GM18858 (cell line): ENCODE data around the gene ELP1.
"Not testable (repeated sequence)": the region's sequence is repeated elsewhere in the genome, so short reads cannot be mapped to it uniquely, and the experiment has no call there.

ENCODE experiments used
- ATAC-seq: cut with Tn5 transposase; IDR thresholded peaks from one replicate; pipeline ENCODE4 v1.9.1; 2021; ENCODE audit not compliant: unreplicated experiment

Gene ELP1

DNA sequence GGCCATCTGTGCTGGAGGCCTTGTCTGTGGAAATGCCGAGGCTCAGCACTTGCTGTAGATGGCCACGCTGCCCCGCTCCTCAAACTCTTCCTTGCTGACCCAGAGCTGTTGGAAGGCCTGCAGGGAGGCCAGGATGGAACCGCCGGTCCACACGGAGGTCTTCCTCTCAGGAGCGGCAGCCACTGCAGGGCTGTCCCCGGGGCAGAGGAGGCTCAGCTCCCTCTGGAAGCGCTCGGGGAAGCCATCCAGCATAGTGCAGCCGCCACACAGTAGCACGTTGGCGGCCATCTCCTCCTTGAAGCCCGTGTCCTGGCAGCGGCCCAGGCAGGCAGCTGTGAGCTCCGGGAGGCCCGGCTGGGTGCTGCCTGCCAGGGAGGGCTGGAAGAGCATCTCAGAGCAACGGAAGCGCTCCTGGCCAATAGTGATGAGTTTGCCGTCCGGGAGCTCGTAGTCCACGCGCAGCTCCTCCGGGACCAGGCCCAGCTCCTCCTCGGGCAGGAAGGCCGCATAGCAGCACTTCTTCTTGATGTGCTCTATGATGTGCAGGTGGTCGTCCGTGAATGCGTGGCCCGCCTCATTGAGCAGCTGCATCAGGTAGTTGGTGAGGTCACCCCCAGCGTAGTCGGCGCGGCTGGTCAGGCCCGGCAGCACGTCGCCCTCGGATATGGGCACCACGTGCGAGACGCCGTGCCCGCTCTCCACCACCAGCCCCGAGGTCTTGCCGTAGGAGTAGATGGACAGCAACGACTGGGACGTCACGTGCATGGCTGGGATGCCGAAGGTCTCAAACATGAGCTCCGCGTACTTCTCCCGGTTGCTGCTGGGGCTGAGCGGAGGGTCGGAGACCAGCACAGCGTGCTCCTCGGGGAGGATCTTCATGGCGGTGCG lies 79.0 kb downstream of the ELP1 start:
- no peak for ATAC-seq

DNA sequence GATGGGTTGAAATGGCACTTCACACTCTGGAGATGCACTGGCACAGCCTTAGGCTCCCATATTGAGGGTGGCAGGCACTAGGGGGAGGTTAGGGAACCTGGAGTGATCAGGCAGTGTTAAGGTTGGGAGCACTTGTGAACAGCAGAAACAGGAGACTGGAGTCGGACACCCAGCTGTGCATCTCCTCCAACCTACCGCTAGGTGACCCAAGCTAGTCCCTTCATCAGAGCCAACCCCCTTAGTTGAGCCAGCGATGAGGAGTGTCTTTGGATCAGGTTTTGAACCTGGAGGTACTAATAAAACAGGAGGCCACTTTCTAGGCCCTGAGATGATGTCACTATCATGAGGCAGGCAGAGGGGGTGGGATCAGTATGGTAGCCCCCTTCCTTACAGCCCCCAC lies 79.8 kb downstream of the ELP1 start:
- no peak for ATAC-seq

DNA sequence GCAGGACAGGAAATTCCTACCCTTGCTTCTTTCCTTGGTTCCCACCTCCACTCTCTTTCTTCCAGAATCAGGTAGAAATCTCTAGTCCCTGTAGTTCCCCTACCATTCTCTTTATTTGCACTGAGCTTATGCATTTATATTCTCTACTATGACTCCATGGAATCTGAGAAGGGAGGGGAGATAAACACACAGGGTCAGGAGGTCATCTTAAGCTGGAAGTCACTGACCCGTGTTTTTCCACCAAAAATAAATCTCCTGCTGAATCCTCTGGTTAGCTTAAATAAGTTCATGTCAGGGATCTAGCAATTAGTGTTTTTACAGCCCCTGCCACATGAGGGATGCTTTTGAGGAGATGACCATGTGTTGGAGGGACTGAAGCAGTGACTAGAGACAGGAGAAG lies 81.8 kb downstream of the ELP1 start:
- no peak for ATAC-seq

DNA sequence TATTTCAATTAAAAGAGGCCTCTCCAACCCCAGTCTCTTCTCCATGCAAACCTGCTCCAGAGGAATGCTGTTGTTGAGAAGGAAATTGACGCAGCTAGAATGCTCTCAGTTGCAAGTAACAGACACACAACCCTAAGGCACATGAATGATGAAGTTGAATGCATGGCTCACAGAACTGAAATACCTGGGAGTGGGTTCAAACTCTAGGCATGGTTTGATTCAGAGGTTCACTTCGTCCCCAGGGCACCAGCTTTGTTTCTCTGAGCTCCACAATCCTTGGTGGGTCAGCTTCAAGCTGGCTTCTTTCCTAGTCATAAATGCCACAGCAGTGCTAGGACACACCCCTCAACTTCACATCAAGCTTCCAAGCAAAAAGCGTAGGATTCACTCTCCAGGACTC lies 82.8 kb downstream of the ELP1 start:
- no peak for ATAC-seq

DNA sequence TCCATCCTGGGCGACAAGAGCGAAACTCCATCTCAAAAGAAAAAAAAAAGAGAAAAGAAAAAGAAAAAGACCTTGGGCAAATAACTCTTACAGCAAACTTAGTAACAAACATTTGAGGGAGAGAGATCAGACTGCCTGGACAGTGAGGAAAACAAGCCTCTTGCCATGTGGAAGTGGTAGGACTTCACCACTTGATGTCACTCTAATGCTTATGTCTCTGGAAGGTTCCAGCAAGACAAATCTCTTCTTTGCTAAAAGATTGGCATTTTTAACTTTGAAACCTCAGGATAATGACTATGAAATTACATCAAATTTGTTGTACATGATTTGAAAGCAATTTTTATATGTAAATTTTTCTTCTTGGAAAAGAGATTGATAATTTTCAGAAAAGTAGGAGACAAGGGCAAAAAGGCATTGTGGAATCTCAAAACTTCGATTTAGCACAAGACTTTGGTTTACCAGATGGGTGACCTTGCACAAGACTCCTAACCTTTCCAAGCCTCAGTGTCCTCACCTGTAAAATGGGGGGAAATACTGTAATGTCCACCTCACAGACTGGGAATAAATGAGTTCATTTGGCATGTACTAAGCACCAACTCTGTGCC lies 83.5 kb downstream of the ELP1 start:
- ATAC-seq = no peak

DNA sequence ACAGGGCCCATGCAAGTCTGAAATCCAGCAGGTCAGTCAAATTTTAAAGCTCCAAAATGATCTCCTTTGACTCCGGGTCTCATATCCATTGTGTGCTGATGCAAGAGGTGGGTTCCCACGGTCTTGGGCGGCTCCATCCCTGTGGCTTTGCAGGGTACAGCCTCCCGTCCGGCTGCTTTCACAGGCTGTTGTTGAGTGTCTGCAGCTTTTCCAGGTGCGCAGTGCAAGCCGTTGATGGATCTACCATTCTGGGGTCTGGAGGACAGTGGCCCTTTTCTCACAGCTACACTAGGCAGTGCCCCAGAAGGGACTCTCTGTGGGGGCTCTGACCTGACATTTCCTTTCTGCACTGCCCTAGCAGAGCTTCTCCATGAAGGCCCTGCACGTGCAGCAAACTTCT lies 85.6 kb downstream of the ELP1 start:
- not testable (repeated sequence) for ATAC-seq

DNA sequence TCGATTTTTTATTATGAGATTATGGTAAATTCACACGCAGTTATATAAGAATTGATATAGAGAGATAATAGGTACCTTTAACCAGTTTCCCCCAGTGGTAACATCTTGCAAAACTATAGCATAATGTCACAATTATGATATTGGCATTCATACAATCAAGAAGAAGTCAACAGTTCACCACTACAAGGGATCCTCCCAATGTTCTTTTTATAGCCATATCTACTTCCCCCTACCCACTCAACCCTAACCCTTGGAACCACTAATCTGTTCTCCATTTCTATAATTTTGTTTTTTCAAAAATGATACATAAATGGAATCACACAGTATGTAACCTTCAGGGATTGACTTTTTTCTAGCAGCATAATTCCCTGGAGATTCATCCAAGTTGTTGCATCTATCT lies 88.0 kb downstream of the ELP1 start:
- no peak for ATAC-seq

DNA sequence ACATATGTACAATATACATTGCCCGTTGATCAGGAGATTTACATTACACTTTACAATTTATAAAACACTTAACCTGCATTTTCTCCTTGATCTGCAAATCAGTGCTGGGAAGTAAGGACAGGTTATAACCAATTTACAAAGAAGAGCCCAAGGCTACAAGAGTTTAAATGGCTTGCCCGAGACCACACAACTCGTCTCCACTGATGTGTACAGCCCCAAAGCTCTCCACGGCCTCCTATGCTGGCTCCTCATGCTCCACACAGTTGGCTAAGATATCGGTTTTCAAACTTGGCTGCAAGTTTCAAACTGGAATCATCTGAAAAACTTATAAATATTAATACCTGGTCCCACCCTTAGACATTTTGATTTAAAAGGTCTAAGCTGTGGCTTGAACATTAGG lies 88.4 kb downstream of the ELP1 start:
- ATAC-seq = no peak

DNA sequence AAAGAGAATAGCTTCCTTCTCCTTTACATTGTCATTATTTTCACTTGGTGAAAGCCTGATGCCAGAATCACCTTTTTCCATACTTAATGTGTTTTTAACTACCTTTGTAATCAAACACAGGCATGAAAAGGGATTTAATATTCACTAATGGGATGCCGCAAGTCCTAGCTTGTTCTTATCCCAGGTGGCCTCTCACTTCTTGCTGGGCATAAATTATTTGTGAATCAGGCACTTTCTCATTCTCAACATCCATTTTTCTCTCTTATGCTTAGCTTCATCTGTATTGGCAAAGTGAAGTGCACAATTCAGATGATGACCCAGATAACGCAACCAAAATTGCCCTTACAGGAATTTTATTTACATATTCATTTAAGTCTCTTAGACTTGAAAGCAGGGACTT lies 89.1 kb downstream of the ELP1 start:
- ATAC-seq = no peak

DNA sequence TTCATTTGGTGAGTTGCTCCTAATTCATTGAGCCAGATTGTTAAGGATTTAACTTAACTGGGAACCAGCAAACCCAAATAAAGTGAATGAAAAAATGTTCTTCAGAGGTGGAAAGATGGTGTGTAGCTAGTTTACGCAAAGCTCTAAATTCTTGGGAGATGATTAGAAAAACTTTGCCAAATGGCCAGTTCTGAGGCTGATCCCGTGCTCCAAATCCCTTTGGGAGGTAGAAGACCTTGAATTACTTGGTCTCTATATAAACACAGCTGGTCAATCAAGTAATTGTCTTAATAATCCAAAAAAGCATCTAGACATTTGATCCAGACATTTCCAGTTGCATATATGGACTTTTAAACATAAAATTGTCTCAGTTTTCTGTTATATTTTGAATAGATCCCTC lies 89.5 kb downstream of the ELP1 start:
- ATAC-seq = no peak

DNA sequence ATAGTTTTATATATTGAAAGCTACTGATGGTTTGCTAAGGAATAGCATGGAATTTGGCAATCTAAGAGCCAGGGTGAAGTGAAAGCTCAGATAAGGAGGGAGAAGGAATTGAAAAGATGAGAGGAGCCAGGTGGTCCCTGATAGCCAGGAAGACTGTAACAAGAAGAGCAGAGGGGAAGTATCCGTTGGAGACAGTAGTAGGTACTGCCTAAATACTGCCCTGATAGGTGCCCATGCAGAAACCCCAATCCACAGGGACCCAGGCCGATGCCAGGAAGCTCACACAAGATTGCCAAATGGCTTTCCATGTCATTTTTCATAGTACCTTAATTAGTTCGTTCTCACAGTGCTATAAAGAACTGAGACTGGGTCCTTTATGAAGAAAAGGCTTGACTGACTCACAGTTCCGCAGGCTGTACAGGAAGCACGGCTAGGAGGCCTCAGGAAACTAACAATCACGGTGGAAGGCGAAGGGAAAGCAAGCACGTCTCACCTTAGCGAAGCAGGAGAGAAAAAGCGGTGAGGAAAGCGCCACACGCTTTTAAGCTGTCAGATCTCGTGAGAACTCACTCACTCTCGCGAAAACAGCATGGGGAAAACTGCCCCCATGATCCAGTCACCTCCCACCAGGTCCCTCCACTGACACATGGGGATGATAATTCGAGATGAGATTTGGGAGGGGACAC lies 91.2 kb downstream of the ELP1 start:
- no peak for ATAC-seq

DNA sequence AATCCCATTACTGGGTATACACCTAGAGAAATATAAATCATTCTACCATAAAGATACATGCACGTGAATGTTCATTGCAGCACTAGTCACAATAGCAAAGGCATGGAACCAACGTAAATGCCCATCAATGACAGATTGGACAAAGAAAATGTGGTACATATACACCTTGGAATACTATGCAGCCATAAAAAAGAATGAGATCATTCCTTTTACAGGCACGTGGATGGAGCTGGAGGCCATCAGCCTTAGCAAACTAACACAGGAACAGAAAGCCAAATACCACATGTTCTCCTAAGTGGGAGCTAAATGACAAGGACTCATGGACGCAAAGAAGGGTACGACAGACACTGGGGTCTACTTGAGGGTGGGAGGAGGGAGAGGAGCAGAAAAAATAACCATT lies 94.4 kb downstream of the ELP1 start:
- ATAC-seq = not testable (repeated sequence)

DNA sequence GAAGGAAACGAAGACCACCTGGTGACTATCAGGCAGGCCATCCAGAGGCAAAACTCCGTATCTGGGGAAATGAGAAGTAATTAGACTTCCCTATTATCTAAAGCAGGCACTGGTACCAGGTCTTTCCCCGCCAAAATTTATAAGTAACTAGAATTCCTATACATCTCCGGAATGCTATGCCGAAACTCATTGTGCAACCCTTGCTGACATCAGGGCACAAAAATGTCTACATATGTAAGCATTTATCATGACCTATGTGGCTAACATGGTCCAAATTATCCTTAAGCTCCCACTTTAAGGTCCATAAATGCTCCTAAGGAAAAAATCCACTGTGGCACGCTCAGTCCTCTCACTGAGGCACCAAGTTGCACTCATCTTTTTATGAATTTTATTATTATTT lies 95.9 kb downstream of the ELP1 start:
- no peak for ATAC-seq

DNA sequence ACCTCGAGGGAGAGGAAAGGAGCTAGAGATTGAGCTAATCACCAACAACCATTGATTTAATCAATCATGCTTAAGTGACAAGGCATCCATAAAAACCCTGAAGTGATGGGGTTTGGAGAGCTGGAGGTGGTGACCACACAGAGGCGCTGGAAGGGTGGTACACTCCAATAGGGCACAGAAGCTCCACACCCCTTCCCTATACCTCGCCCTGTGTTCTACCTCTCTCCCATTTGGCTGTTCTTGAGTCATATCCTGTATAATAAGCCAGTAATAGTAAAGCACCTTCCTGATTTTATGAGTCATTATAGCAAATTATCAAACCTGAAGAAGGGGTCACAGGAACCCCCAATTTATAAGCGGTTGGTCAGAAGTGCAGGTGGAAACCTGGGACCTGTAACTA lies 96.4 kb downstream of the ELP1 start:
- ATAC-seq = no peak

DNA sequence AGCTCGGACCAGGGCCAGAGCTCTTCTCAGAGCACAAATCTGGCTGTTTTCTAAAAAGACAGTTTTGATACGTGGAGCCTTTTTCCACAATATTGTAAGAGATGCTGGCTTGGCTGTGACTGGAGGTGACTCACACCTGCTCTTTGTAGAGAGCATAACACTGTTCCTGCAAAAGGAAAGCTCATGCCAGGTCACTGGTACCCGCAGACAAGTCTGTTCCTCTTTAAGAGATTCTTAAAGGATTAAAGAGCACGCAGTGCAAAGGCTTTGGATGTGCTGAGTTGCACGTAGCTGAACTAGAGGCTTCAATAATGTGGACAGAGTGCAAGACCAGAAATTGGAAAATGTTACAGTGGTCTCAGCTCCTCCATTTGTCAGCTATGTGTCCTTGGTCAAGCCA lies 97.1 kb downstream of the ELP1 start:
- no peak for ATAC-seq

DNA sequence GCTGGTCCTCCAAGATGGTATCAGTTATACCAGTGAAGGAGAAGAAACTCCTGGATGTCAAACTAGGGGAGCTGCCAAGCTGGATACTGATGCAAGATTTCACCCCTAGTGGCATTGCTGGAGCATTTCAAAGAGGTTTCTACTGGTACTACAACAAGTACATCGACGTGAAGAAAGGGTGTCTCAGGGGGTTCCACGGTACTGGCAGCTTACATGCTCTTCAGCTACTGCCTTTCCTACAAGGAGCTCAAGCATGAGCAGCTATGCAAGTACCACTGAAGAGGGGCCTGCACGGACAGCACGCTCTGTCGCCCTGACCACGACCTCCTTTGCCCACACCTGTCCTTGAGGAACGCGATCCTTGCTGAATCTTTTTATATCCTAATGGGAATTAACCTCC lies 97.6 kb downstream of the ELP1 start:
- no peak for ATAC-seq

DNA sequence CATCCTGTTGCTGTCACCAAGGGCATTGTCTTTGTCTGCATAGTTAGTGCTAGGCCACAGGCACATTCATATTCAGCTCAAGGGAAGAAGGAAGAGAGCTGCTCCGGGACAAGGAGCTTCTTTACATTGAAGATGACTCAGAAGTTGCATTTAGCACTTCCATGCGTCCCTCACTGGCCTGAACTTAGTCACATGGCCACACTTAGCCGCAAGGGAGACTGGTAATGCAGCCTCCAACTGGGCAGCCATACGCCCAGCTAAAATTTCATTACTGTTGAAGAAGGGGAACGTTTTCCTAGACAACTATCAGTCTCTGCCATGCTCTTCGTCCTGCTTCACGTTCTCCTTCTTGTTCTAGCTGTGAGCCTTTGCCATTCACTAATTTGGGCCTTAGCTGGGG lies 98.1 kb downstream of the ELP1 start:
- no peak for ATAC-seq

DNA sequence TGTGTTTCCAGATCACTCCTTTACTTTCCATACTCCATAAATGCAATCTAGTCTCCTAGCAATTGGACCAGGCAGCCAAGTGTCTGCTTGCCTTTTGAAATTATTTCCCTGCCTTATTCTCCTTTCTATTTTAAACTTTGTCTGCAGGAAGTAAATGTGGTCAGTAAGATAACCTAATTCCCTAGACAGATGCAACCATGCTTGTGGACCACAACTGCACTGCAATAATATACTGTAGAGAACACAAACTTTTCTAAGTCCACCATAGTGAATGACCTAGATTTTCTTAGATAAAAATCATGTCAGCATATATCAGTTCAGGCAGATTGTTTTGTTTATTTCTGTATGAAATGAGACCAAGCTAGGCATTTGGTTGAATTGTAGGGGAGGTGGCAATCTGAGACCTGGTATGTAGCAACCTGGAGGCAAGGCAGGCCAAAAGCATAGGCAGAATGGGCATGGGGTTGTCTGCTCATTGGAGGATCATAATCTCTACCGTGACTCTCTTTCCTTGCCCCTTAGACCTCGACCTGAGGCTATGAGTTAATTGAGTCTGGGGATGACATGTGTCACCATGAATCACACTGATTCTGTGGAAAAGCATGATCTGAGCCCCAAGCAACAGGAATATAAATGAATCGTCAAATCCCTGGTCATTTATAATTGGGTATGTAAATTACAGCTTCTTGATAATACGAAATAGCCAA lies 98.8 kb downstream of the ELP1 start:
- ATAC-seq = no peak

DNA sequence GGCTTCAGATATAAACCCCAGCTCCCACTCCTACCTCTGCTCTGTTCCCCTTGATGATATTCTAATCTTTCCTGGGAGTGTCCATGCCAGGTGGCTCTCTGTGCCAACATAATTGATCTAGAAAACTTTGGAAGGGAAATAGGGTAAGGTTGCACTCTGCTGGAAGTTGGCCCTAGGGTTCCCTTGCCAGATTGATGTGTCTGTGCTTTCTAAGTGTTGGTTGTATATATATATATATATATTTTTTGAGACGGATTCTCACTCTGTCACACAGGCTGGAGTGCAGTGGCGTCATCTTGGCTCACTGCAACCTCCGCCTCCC lies 101.8 kb downstream of the ELP1 start:
- no peak for ATAC-seq

DNA sequence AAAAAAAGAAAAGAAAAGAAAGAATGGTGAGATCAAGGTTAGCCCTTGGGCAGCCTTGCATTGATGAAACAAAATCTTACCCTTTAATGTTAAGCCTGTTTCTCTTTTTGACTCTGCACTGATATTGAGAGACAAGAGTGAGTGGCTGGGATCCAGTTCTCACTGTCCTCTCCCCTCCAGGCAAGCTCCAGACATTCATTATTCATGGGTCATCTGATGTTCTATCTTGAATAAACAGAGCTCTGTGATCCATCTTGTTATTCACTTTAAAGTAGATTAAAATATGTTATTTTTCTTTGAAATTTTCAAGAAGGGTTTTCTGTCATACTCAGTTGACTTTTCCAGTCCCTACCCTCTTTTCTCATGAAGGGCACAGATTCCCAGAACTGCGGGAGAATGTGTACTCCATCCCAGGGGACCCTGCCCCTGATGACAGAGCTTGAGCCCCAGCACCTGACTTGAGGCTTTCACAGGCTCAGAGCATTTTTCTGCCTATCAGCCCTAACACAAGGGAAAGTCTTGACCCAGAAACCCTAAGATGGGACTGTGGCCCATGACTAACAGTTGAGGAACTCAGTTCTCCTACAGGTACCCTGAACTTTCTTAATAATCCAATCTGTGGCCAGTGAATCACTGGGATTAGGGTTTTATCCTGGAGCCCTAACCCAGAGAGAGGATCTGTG lies 102.3 kb downstream of the ELP1 start:
- no peak for ATAC-seq

DNA sequence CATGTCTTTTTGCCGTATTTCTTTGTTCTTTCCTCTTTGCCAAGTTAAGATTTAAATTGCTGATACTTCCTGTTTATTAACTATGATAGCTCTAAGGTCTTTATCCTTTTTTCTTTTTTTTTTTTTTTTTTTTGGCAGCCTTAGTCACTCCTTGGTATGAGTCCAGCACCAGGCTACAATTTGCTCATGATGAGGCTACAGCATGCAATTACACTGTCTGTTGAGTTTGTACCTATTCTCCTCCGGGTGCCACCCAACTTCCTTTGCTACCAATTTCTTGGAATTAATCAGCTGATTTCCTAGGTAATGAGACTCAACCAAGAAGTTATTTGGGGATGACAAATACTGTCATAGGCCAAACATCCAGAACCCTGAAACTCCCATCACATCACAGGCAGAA lies 103.7 kb downstream of the ELP1 start:
- ATAC-seq = no peak
